GM19395 (cell line): Measurements from ENCODE around the gene DNAAF1.
"Not testable (repeated sequence)": the region's sequence is repeated elsewhere in the genome, so short reads cannot be mapped to it uniquely, and the experiment has no call there.

ENCODE experiments used
- ATAC-seq: cut with Tn5 transposase; IDR thresholded peaks from one replicate; pipeline ENCODE4 v1.9.1; 2021; ENCODE audit warnings: mild to moderate bottlenecking, moderate library complexity; ENCODE audit not compliant: unreplicated experiment

Gene DNAAF1

DNA sequence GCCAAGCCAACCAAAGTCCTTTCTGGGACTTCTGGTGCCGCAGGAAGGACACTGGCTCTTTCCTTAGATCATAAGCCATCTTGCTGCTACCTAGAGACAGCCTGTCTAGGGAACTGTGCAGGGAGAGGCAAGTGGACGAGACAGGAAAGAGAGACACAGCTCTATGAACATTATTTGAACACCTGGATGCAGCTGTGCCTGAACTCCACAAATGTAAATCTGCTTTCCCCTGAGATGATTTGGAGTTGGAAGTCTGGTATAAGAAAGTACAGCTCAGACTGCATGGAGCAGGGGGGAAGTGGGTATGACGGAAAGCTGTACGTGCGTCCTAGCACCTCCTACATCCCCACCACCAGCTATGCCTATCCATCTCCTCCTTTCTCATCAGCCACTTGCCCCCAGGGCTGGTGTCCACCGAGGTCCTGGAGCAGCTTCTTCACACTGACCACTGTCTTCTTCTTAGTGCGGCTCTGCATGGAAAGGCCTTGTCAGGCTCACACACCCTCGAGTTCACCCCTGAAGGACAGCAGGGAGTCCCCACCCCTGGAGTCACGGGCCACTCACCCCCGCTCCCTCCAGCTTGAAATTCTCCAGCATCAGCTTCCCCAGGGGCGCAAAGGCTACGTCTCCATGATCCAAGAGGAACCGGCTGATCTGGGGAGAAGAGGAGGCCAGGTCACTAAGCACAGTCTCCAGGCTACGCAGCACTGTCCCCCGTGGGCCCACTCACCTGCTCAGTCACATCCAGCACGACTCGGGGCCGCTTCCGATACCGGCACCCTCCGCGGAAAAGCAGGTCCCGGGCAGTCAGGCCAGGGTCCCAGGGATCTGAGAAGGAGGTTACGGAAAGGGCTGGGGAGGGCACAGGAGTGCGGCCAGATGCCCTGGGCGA lies 37.8 kb downstream of the DNAAF1 start:
- ATAC-seq: no peak

DNA sequence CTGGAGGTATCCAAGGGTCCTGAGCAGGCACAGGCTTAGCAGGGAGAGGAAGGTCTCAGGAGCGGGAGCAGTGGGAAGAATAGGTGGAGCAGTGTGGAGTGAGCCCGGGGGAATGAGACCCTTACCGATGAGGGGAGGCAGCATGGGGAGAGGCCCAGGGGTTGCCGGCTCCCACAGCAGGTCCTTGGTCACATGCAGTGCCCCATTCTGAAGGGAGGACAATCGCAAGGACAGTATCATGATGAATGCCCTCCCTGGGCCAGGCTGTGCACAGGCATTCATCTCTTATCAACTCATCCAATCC lies 38.4 kb downstream of the DNAAF1 start:
- no peak for ATAC-seq

DNA sequence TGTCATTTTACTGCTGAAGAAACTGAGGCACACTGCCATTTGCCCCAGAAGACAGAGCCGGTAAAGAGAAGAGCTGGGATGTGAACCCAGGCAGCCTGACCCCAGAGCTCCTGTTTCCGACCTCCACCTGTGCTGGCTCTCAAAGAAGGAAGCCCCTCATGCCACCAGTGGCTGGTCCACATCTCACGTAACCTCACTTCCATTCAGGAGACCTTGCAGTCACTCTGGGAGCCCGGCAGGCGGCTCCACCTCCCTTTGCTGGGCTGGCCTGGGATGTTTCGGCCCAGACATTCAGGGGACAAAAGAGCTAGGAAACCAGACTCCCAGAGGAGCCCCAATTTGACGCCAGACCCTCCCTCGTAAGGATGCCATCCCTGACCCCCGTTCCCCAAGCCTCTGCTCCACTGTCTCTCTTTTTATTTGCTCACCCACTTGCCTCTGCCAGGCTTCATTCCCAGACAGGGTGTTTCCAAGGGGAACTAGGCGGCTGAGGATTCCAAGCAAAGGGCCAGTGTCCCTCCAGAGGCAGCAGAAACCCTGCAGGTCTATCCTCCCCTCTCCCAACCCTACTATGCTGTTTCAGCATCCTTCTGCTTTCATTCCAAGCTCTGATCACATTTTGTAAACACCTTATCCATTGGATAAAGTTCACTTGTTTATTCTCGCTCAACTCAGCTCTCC lies 38.9 kb downstream of the DNAAF1 start:
- no peak for ATAC-seq

DNA sequence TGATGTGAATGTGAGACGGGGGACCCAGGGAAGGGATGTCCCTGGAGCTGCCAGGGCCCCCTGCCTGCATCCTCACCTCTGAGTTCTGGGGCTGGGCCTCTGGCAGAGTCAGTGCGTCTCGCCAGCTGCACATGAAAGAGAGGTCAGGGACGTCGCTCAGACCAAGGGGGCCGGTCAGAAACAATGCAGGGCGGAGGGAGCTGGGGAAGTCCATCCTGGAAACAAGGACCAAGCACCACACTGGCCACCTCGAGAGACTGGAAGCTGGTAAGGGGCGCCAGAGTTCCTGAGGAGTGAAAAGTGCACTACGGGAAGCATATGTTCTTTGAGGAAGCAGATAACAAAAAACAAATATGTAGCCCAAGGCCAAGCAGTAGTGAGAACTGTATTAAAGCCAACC lies 39.7 kb downstream of the DNAAF1 start:
- no peak for ATAC-seq

DNA sequence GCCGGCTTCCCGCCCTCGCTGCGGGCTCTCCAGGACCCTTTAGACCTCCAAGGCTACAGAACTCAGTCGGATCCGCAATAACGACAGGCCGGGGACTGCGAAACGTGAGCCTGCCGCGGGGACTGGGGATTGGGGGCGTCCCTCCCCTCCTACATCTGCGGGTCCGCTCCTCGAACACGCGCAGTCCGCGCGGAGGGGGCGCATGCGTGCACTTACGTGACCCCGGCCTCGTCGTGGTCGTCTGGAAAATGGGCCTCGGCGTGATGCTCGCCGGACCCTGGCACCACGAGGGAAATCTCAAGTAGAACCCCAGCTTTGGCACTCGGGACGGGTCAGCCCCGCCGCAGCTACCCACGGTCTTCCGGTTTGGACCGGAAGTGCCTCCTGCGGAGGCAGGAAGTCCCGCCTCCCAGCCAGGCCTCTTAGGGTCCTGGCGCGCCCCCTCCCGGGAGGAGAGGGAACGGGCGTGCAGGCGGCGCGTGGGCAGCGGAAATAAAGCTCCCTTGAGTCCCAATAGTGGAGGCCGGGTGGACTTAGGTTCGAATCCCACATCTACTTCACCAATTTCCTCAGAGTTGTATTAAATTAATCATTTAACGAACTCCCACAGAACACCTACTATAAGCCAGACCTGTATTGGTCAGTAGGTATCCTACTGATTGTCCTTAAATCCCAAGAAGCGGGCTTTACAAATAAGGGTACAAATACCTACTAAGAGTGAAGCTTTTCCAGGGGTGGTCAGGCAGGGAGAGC lies 41.8 kb downstream of the DNAAF1 start, which contains the start of gene TAF1C:
TAF1C (minus strand) TSS at position 373 of the 753 bp plus-strand sequence. CDS start 2,069 bp downstream, outside the sequence.
- ATAC-seq: peak; percentile 98

DNA sequence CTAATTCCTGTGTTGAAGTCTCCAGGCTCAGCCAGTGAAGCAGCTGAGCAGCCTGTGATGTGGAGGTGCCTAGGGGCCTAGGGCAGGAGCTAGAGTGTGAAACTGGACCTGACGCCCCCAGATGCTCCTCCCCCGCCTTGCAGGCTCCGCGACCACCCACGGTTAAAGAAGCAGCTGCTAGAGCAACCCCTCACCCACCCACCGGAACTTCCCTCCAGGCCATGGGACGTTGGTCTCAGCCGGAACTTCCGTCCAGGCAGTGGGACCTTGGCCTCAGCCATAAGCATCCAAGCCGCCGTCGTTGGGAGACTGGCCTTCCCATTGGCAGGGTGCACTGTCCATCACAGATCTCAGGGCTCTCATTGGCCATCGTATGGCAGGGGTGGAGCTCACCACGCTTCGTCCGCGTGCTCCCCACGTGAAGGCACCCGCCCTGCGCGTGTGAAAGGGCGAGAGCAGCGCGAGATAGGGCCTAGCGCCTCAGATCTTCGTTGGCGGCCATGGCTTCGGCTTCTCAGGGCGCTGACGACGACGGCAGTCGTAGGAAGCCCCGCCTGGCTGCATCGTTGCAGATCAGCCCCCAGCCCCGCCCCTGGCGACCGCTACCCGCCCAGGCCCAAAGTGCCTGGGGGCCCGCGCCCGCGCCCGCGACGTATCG lies 45.8 kb downstream of the DNAAF1 start, which contains the start of gene ADAD2:
ADAD2 (plus strand) TSS at position 427 of the 658 bp plus-strand sequence; CDS start at position 501, 74 bp downstream.
- no peak for ATAC-seq

DNA sequence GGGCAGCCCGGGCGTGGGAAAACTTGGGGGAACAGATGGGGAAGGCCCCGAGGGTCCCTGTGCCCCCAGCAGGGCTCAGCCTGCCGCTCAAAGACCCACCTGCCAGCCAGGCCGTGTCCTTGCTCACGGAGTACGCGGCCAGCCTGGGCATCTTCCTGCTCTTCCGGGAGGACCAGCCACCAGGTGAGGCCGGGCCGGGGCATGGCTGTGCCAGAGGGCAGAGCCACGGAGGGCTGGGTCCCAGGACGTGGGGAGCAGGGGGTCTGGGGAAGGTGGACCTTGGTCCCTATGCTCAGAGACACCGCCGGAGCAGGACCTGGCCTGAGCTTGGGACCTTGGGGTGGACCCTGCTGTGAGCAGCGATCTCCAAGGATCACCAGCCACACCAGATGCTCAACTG lies 46.4 kb downstream of the DNAAF1 start:
- ATAC-seq: no peak

DNA sequence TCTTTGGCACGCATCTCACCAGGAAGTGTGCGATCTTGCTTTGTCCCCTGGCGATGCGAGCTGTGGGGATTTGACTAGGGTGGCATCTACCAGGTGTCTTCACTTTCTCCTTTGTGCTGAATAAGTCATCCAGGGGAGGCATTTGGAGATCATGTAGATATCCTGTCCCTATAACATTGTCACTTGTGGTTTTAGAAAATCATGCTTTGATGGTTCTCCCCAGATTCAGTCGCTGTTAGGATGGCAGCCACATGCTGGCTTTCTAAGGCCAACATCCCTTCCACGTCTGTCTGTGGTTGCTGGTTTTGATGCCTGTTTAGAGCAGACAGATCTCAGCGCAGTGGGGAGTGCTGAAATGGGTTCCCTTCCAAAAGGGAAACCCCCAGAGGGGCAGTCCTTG lies 48.4 kb downstream of the DNAAF1 start:
- no peak for ATAC-seq

DNA sequence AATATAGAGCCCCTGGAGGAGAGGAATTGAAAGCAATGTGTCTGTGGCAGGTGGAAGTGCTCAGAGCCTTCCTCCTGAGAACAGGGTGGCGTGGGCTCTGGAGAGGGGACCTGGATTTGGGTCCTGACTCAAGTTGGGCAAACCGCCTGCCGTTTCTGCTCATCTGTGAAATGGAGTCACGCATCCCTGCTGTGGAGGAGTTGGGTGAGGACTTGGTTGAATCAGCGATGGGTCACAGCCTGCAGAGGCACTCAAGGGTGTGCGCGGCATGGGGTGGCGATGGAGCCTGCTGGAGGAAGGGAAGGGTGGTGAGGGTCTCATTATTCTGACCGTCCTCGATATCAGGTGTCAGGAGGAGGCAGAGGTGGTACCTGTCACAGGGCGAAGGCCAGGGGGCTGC lies 48.9 kb downstream of the DNAAF1 start:
- no peak for ATAC-seq

DNA sequence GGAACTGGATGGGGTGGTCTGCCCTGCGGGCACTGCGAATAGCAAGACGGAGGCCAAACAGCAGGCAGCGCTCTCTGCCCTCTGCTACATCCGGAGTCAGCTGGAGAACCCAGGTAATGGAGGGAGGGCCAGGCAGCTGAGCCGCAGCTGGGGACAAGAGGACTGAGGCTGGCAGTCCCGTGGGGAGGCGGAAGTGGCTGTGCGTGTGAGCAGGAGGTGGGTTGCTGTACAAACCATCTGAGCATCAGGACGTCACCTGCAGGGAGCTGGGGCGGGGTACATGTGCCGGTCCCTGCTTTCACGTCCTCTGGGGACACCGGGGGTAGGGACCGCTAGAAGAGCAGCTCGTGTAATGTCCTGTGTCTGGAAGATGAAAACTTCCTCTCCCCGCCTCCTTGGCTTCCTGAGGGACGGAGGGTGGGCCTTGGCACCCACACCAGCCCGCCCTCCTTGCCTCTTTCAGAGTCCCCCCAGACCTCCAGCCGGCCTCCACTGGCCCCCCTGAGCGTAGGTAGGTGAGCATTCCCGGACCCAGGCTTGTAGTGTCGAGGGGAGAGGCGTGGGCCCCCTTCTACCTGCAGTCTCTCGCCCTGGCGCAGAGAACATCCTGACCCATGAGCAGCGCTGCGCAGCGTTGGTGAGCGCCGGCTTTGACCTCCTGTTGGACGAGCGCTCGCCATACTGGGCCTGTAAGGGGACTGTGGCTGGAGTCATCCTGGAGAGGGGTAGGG lies 49.5 kb downstream of the DNAAF1 start:
- no peak for ATAC-seq

DNA sequence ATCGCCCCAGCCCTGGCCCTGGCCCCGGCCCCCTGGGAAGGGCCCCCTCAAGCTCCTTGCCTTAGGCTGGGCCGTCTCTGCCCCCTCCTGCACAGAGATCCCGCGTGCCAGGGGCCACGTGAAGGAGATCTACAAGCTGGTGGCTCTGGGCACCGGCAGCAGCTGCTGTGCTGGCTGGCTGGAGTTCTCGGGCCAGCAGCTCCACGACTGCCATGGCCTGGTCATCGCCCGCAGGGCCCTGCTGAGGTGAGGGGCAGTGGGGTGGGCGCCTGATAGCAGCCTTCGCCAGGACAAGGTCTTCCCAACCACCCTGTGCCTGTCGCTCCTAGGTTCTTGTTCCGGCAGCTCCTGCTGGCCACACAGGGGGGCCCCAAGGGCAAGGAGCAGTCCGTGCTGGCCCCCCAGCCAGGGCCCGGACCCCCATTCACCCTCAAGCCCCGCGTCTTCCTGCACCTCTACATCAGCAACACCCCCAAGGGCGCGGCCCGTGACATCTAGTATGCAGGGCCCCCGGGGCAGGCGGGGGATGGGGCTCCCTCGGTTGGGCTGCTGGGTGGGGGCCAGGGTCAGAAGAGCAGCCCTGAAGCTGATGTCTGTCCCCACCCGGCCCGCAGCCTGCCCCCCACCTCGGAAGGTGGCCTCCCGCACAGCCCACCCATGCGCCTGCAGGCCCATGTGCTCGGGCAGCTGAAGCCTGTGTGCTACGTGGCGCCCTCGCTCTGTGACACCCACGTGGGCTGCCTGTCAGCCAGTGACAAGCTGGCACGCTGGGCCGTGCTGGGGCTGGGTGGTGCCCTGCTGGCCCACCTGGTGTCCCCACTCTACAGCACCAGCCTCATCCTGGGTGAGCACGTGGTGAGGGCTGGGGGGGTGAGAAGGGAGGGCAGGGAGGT lies 50.3 kb downstream of the DNAAF1 start:
- ATAC-seq: no peak

DNA sequence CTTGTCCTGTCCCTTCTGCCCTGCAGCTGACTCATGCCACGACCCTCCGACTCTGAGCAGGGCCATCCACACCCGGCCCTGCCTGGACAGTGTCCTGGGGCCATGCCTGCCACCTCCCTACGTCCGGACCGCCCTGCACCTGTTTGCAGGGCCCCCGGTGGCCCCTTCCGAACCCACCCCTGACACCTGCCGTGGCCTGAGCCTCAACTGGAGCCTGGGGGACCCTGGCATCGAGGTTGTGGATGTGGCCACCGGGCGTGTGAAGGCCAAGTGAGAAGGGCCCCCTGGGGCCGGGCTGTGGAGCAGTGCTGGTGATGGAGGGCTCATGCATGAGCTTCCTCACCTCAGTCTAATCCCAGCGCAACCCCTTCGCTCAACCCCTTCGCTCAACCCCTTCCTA lies 51.0 kb downstream of the DNAAF1 start:
- ATAC-seq: no peak

DNA sequence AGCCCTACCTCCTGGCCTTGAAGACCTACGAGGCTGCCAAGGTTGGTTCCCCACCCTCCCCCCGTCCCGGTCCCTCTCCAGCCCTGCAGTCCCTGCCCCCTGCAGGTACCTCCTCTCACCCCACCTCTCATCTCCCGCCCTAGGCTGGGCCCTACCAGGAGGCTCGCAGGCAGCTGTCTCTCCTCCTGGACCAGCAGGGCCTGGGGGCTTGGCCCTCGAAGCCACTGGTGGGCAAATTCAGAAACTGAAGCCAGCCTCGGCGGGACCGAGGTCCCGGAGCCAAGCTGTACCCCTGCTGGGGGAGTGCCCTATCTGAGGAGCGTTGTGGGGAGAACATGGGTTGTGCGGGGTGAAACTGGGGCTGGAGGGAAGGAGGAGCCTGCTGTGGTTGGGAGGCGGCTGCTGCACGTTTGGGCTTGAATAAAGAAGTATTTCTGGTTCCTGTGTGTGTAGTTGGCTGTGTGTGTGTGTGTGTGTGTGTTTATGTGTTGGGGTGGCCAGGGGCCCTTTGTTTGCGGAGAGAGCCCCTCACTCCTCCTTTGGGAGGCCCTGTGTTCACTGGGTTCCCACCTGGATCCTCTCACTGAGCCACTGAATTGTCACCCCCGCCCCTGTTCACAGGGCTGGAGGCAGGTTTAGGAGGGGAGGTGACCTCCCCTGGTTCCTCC lies 51.8 kb downstream of the DNAAF1 start:
- ATAC-seq: no peak

DNA sequence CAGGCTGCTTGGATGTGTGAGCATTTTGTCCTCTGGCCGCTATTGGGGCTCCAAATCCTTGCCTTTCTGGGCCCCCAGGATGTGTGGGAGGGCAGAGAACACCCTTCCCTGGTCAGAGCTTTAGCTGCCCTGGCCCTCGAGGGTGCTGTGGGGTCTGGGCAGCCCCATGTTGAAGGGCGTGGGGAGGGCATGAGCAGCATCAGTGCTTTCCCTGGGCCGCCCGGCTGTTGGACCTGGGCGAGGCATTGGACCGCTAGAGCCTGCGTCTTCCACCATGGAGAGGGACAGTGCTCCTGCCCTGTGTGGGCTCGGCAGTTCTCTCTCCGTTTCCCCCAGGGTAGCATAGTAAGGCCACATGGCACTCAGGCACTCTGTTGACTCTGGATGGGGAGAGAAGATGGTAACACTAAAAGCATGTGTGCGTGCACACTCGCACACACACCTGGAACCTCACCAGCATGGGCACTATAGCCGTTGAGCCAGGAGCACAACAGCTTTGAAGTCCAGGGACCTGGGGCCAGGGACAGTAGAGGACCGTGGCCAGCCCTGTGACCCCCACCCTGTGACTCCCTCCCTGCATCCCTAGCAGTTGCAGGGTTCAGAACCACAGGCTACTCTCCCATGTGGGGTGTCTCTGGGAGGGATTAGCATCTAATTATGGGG lies 52.5 kb downstream of the DNAAF1 start:
- ATAC-seq: no peak

DNA sequence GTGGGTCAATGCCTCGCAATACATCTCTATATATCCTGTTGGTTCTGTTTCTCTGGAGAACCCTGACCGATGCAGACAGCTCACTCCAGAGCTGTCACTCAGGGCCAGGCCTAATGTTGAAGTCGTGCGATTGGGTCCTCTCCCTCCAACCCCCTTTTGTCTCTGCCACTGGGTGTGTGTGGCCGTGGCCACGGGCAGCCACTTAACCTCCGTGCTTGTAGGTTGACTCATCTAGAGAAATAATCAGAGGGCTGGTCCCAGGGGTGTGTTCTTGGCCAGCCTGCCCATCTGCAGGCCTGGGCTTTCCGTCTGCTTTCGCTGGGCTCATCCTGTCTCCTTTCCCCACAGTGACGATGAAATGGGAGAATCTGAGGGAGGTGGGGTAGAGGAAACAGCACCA lies 53.3 kb downstream of the DNAAF1 start:
- ATAC-seq: no peak

DNA sequence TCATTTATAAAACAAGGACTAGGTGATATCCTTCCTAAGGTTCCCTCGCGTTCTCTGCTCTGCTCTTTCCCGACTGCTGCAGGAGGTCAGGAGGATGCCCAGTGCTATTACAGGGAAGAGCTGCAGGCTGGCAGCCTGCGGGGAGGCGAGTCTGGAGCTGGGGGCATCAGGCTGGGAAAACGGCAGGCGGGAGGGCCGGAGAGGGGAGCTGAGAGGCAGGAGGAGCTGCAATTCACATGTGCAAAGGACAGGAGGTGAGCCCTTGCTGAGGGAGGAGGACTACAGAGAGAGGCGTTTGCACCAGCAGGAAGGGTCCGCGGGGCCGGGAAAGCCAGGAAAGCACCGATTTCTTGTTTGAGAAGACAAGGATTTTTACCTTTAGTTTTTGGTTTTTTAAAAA lies 54.0 kb downstream of the DNAAF1 start:
- ATAC-seq: no peak

DNA sequence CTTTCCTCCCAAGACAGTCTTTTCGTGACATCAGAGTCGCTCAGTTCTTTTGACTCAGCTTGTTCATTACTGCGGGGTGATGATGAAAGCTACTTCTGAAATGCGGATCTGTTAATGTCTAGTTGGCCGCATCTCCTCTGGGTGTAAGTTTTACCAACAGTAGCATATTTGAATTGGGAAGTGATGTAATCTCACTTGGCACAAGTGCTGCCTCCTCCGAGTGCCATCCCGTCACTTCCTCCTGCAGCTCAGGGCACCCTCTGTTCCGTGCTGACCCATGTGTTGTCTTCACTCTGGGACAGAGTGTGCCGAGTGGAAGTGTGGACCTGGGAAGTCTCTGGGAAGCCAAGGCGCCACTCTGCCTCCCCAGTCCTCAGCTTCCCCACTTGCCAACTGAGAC lies 54.8 kb downstream of the DNAAF1 start:
- ATAC-seq: no peak

DNA sequence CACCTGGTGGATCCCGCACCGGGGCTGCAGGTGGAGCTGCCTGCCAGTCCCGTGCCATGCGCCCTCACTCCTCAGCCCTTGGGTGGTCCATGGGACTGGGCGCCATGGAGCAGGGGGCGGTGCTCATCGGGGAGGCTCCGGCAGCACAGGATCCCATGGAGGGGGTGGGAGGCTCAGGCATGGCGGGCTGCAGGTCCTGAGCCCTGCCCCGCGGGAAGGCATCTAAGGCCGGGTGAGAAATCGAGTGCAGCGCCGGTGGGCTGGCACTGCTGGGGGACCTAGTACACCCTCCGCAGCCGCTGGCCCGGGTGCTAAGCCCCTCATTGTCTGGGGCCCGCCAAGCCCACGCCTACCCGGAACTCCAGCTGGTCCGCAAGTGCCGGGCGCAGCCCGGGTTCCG lies 59.4 kb downstream of the DNAAF1 start:
- not testable (repeated sequence) for ATAC-seq
